GM23338 (cell line): ENCODE results near the gene UBE2H.

Experiments
- CREB1 ChIP-seq: fragments of 250-450 bp; sonication (Bioruptor Pico); IDR thresholded peaks from 2 replicates; pipeline ENCODE4 v1.5.0; 2020; ENCODE audit warnings: low read depth, mild to moderate bottlenecking, moderate library complexity
- CTCF ChIP-seq, 2 experiments: fragments of 200-600 bp in 1 of 2; sonication (generic) in 1 of 2; conservative IDR thresholded peaks; 2 replicates each; pipeline versions ENCODE4 v1.5.1 to v1.6.1; 2016 to 2017; ENCODE audit warnings: antibody characterized with exemption in 2 of 2, low read depth in 2 of 2, mild to moderate bottlenecking in 2 of 2, moderate library complexity in 1 of 2
- ETS1 ChIP-seq: IDR thresholded peaks from 2 replicates; pipeline ENCODE4 v1.6.1; 2016; ENCODE audit warnings: antibody characterized with exemption
- EZH2 ChIP-seq: fragments of 200-600 bp; sonication (generic); IDR thresholded peaks from one replicate; pipeline ENCODE4 v1.8.0; 2017; ENCODE audit warnings: antibody characterized with exemption, mild to moderate bottlenecking, low read depth; ENCODE audit not compliant: unreplicated experiment
- EZH2phosphoT487 ChIP-seq: fragments of 200-600 bp; sonication (generic); IDR thresholded peaks from one replicate; pipeline ENCODE4 v1.8.1; 2018; ENCODE audit warnings: antibody characterized with exemption; ENCODE audit not compliant: unreplicated experiment
- JUNB ChIP-seq: IDR thresholded peaks from one replicate; pipeline ENCODE4 v1.6.1; 2016; ENCODE audit warnings: antibody characterized with exemption; ENCODE audit not compliant: unreplicated experiment
- NANOG ChIP-seq: IDR thresholded peaks from 2 replicates; pipeline ENCODE4 v1.6.1; 2016; ENCODE audit warnings: antibody characterized with exemption, borderline replicate concordance
- POLR2AphosphoS5 ChIP-seq: IDR thresholded peaks from 2 replicates; pipeline ENCODE4 v1.6.1; 2016; ENCODE audit warnings: antibody characterized with exemption, low read depth
- REST ChIP-seq: IDR thresholded peaks from one replicate; pipeline ENCODE4 v1.6.1; 2018; ENCODE audit warnings: antibody characterized with exemption; ENCODE audit not compliant: unreplicated experiment
- STAT1 ChIP-seq: IDR thresholded peaks from one replicate; pipeline ENCODE4 v1.6.1; 2016; ENCODE audit warnings: antibody characterized with exemption; ENCODE audit not compliant: unreplicated experiment
- ZNF114 ChIP-seq: fragments of 250-450 bp; sonication (Bioruptor Pico); IDR thresholded peaks from 2 replicates; pipeline ENCODE4 v1.5.0; 2020; ENCODE audit warnings: mild to moderate bottlenecking, moderate library complexity
- ZNF331 ChIP-seq: fragments of 250-450 bp; sonication (Bioruptor Pico); IDR thresholded peaks from 2 replicates; pipeline ENCODE4 v1.5.0; 2020; ENCODE audit warnings: low read depth, mild to moderate bottlenecking, moderate library complexity
- ZNF462 ChIP-seq: fragments of 250-450 bp; sonication (Bioruptor Pico); IDR thresholded peaks from 2 replicates; pipeline ENCODE4 v1.5.0; 2020; ENCODE audit warnings: mild to moderate bottlenecking, moderate library complexity

GRCh38 chr7:129816742-129817141, 136.0 kb downstream of the UBE2H start:
- TF ChIP-seq CTCF (conservative IDR thresholded peaks at IDR 0.05; ENCODE audit: low read depth in 2 of 2) (no peak), EZH2 (no peak), REST (no peak), POLR2AphosphoS5 (no peak), JUNB (no peak), ZNF114 (no peak), EZH2phosphoT487 (no peak), ZNF462 (CRISPR knock-in tag) (no peak), NANOG (no peak), ZNF331 (CRISPR knock-in tag) (no peak), CREB1 (no peak), STAT1 (no peak), ETS1 (no peak)
